GM21367 (cell line): ENCODE data around the gene HNRNPDL.
"Not testable (repeated sequence)": the region's sequence is repeated elsewhere in the genome, so short reads cannot be mapped to it uniquely, and the experiment has no call there.

Source experiments
- ATAC-seq: cut with Tn5 transposase; IDR thresholded peaks from one replicate; pipeline ENCODE4 v1.9.1; 2021; ENCODE audit not compliant: unreplicated experiment

Gene HNRNPDL

DNA sequence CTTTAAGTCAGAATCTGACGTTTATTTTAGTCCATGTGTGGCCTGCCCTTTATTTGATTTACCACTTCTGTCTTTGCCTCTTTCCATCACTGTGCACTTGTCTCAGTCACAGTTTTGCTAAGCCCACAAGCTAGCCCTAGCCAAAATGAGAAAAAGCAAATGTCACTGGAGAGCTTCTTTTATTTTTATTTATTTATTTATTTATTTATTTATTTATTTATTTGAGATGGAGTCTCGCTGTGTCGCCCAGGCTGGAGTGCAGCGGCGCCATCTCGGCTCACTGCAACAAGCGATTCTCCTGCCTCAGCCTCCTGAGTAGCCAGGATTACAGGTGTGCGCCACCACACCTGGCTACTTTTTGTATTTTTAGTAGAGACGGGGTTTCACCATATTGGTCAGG, 40.2 kb downstream of the HNRNPDL start:
- ATAC-seq = not testable (repeated sequence)

GRCh38 chr4:82388405-82388804, 41.9 kb downstream of the HNRNPDL start:
- no peak for ATAC-seq

GRCh38 chr4:82386312-82386711, 44.0 kb downstream of the HNRNPDL start:
- ATAC-seq = not testable (repeated sequence)

GRCh38 chr4:82382751-82383150, 47.5 kb downstream of the HNRNPDL start:
- no peak for ATAC-seq

DNA sequence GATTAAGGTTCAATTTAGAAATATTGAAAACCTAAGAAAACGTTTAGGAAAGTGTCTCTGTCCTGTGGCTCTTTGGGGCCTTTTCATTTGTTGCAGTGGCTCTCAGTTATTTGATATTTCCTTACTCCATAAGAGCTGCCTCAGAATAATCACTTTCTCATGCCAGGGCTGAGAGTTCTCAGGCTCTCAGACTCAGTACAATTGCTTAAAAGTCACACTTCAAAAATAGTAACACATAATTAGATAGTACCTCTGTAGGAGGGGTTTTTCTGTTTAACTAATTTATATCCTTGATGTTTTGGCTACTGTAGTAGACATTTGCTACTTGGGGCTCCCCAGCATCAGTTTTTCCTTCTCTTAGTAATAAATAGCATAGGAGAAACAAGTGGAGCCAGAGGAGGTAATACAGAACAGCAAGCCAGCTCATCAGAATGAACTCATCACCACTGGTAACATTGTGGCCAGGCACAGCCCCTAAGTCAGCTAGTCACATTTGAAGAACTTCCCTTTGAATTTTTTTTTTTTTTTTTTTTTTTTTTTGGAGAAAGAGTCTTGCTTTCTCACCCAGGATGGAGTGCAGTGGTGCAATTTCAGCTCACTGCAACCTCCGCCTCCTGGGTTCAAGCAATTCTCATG, 48.5 kb downstream of the HNRNPDL start:
- no peak for ATAC-seq

DNA sequence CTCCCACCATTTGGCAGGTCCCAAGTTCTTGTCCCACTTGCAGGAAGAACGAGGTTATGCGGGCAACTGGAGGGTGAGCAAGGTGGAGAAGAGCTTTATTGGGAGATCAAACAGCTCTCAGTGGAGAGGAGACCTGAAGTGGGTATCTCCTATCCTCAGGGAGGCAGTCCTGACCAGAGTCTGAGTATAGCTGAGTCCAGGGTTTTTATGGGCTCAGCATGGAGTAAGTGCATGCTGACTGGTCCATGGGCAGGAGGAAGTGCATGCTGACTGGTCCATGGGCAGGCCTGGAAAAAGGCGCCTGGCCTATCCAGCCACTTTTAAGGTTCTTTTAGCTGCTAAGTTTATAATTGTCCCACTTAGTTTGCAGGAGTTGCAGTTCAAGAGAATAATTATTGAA, 49.0 kb downstream of the HNRNPDL start:
- no peak for ATAC-seq

DNA sequence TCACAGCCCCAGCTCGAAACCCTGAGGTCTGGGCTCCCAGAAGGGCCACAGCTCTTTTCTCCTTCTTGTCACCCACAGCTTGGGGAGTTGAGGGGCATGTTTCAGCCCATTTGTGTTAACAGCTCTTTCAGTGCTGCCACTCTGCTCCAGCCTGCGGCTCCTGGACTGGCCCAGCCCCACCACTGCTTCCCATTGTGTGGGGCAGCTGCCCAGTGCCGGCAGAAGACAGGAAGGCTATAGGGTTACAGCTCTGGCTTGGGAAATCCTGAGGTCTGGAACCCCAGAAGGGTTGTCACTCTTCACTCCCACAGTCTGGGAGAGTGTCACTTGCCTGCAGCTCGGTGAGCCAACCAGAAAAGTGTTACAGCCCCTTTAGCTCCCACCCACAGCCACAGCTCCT, 49.4 kb downstream of the HNRNPDL start:
- no peak for ATAC-seq

DNA sequence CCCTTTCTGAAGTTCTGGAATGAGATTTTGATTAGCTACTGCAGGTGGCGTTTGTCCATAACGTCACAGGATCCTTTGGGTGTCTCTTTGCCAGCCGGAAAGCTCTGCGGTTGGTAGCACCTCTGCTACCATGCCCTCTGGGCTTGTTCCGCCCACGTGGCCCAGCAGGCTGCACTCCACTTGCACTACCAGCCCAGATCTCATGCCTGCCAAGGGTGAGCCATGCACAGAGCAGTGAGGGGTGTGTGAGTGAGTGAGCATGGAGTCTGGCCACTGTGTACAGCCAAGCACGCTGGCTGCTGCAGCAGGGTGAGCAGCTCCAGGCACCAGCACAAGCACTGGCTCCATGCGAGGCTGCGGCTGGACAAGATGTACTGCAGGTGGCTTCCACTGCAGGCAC, 49.9 kb downstream of the HNRNPDL start:
- ATAC-seq = no peak

DNA sequence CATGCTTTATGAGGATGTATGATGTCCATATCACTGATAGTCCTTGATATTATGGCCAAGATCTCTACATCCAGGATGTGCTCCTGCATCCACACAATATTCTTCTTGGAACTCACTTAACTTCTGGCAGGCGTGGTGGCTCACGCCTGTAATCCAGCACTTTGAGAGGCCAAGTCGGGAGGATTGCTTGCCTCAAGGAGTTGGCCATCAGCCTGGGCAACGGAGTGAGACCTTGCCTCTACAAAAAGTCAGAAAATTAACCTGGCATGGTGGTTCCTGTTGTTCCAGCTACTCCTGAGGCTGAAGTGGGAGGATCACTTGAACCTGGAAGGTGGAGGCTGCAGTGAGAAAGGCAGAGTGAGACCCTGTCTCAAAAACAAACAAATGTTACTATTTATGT, 54.2 kb downstream of the HNRNPDL start:
- no peak for ATAC-seq

- ATAC-seq = peak; percentile 94
Measured at GRCh38 chr4:82373816-82374625, 56.2 kb downstream of the HNRNPDL start, which contains the start of gene HNRNPD. HNRNPD (minus strand) TSS chr4:82373991; CDS start chr4:82373678, 313 bp downstream.

GRCh38 chr4:82373486-82373815, 56.8 kb downstream of the HNRNPDL start:
- ATAC-seq = peak; percentile 10
